HG03280 (cell line): ENCODE data around the gene SAV1.

Source experiments
- ATAC-seq: cut with Tn5 transposase; IDR thresholded peaks from one replicate; pipeline ENCODE4 v1.9.1; 2021; ENCODE audit warnings: mild to moderate bottlenecking, moderate library complexity; ENCODE audit not compliant: unreplicated experiment

SAV1 gene

DNA sequence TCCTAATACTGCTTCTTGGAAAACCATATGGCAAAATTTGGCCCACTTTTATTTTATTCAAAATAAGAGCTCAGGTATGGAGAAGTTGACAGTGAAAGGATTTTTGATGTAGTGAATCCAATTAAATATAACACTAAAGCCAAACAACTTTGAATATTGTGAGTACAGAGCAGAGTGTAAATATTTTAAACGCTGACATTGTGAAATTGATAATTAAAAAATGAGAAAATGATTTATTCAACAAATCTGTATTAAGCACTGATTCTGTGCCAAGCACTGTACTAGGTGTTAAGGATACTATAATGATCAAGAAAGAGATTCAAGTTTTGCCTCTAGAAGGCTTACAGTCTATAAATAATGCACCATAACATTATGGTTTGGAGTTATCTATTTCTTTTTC lies 57.6 kb downstream of the SAV1 start:
- no peak for ATAC-seq

DNA sequence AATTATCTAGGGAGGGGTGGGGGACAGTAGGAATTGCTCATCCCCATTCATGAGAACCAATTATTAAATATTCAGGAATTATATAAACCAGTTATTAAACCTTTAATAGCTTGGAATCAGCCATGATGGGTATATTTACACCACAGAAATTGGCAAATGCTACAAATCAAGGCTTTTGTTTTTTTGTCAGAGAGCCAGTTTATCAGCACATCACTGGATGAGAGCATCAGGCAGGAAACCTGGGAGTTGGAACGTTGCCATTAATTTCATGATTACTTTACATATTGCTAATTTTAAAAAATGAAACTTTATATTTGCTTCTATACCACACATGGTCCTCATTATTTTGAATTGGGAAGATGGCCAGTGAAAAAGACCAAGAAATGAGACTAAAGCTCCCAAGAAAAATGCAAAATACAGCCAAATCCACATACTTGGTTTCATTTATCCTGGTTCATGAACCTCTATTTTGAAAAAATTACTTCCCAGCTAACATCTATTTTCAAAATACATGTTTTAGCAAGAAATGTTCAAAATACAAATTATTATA lies 59.7 kb downstream of the SAV1 start:
- no peak for ATAC-seq

DNA sequence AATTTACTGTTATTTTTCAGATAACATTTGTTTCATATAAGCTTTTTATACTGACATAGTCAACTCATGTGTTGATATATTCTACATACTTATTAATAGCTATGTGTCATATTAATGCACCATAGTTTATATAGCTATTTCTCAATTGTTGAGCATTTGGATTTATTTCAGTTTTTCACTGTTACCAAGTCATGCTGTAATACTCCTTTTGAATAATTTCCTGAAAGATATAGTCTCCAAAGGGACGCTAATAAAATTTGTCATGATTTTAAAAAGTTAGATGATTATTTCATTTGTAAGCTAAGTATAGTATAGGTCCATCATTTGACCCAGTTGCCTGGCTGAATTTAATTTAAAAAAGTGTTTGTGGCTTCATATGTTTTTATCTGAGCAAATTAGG lies 60.3 kb downstream of the SAV1 start:
- no peak for ATAC-seq

DNA sequence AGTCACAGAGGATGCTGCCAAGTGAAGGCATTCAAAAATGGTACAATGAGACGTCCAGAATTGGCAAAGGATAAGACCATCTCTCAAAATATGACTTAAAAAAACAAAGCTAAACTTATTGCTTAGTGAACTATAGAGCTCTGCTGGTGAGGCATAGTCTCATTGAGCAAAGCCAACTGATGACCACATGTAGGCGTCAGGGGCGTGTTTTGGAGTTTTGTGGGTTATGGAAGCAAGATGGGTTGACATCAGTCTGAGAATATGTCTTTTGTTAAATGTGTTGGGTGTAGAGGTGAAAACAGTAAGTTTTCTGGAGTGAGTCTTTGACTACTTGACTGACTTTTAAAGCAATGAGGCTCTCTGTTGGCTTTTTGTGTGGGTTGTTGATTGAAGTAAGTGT lies 60.9 kb downstream of the SAV1 start:
- no peak for ATAC-seq

DNA sequence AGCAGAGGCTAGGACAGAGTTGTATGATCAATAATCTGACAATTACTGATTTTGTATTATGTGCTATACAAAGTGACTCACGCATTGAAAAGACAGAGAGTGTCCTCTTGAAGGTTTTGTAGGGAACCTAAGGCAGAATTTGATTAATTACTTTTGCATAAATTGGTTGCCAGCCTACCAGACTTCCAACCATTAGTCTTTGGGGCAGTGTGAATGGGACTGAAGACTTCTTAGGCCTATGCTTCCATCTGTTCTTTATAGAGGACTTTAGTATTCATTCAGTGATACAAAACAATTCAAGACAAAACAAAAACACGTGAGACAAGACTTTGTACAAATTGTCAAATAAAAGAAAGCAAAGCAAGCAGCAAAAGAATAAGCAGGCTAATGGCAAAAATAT lies 61.6 kb downstream of the SAV1 start:
- no peak for ATAC-seq

DNA sequence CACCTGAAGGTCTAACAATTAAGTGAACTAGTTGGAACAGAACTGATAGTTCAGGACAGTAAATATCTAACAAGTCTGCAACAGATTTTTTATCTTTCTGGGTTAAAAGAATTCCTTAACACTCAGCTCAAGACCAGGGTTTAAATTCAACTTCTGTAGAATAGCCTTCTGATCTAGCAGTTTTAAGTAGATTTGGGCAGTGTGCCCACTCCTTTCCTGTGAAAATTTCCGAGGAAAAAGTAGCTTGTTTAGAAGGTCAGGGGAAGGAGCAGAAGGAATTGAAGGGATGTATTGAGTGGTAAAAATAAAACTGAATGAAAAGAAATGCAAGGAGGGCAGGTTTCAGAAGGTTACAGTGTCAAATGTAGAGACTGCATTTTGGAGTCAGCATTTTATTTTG lies 62.3 kb downstream of the SAV1 start:
- no peak for ATAC-seq

DNA sequence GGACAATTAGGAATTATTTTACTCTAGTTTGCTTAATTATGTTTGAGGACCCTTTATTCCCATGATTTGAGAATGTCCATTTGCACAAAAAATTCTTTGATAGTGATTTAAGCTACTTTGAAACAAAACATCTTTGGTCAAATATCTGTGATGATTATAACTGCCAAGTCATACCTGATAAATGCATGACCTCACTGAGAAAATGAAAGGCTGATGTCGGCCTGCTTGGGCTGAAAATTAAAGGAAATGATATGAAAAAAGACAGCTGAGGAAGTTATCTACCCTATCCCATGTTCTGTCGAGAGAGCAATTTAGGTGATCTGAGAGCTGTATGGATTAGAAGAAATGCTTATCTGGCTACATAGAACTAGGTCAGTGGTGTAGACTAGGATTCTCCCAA lies 64.5 kb downstream of the SAV1 start:
- ATAC-seq, result no peak

DNA sequence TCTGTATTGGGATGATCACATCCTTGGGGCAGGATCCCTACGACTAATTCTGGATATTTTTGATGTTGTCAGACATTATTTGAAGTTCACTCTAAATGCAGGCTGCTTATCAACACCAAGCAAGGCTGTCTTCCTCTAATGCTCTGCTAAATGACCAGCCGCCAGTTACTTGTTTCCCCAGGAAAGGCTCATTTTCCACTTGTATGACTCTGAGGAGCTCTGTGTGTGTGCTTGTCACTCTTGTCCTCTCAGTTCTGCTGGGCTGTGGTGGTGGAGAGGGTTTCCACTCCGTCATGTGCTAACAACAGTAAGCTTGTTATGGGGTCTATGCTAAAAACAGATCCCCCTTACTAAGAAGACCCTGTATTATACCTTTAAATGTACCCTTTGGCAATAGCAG lies 66.1 kb downstream of the SAV1 start:
- no peak for ATAC-seq

DNA sequence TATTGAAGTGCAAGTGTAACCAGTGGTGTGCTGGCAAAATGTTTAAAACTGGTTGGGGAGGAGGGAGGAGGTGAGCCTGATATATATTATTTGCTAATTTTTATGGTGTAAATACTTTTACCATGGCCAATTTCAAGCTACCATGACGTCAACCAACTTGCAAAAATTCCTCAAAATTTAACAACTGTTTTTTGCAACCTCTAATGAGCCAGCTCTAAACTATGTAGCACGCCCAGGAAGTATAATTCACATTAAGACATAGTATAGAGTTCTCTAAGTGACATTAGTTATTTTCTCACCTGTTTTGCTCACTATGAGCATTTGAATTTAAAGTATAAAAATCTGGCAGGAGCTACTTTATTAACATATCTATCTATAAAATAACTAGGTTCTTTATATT lies 66.7 kb downstream of the SAV1 start:
- ATAC-seq, result no peak

DNA sequence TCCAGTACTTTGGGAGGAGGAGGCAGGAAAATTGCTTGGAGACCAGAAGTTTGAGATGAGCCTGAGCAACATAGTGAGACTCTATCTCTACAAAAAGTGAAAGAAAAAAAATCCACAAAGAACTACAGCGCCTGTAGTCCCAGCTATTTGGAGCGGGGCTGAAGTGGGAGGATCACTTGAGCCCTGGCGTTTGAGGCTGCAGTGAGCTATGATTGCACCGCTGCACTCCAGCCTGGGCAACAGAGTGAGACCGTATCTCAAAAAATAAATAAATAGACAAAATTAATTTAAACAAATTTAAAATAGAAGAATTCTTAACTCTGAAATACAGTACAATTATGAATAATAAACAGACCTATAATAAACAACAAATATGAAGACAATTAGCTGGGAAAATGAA lies 67.3 kb downstream of the SAV1 start:
- no peak for ATAC-seq

DNA sequence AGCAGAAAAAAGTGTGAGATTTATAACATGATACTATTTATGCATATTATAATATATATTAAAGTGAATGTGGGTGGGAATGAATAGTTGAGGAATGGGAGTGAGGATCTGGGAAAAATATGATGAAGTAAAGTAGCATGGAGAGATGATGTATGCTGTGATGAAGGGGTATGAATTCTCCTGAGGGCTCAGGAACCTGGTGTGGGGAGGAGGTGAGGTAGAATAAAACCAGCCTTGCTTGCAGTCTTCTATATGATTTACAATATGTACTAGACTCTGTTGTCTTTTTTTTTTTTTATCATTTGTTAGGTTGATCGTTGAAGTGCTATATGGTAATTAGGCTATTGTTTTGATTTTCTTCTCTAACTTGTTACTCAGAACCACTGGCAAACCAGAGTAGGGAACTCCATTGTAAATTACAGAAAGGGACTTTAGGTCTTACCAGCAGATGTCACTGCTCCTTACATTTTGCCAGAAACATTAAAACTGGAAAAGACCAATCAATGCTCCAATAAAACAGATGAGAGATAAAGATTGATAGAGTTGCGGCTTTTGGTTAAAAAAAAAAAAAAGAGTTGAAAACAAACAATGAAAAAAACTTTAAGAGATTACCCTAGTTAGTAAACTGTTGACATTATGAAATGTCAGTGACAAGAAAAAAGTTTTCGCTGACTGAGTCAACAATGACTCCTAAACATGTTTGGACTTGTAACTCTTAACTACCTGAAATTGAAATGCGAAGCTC lies 68.2 kb downstream of the SAV1 start:
- no peak for ATAC-seq

DNA sequence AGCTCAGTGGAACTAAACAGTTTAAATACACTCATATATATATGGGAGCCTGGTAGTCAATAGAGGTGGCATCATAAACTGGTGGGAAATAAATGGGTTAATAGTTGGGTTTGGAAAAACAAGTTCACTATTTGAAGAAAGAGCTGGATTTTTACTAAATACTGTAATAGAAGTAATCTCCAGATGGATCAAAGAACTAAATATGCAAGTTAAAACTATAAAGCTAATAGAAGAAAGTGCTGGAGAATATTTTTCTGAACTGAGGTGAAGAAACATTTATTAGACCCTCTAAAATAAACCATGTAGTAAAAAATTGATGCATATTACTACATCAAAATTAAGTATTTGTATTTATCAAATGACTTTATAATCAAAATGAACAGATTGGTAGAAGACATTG lies 69.3 kb downstream of the SAV1 start:
- ATAC-seq, result no peak

DNA sequence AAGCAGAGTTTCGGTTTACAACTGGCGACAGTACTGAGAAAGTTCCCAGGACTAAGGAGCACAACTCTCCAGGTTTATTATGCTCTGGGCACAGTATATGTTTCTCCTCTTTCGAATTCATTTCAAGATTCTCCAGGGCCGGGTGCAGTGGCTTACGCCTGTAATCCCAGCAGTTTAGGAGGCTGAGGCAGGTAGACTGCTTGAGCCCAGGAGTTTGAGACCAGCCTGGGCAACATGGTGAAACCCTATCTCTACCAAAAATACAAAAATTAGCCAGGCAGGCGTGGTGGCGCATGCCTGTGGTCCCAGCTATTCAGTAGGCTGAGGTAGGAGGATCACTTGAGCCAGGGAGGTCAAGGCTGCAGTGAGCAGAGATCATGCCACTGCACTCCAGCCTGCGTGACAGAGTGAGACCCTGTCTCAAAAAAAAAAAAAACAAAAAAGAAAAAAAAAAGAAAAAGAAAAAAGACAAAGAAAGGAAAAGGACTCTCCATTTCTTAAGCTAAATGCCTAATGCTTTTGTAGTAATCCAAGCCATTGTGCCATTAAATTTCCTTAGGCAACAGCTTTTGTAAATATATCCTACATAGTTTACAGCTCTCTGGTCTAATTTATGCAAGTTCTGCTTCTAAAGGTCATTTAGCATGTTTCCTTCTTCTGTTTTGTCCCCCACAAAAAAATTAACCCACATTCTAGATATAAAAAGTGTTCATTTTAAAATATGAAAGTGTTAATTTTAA lies 73.4 kb downstream of the SAV1 start:
- ATAC-seq, result no peak

DNA sequence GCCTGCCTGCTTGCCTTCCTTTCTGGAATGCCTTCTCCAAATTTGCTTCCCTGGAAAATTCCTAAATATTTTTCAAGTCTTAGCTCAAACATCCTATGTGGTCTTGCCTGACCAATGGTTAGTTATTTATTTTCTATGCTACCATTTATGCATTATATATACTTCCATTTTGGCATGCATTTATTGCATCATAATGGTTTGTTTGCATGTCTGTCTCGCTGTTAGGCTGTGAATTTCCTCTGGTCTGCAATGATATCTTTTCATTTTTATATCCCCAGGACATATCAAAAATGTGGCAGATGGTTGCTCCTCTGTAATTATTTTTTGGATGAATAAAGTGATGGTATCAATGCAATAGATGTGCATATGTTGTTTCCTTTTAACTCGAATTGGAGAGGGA lies 77.6 kb downstream of the SAV1 start:
- no peak for ATAC-seq
